Type B pancreatic cell (in vitro differentiated cells): ENCODE results near the gene ASCC1. TPM values are rescaled to one million over a fixed set of nuclear protein-coding genes. Genes with fewer than 3 reads are reported as not detected.
"Not testable (repeated sequence)": the region's sequence is repeated elsewhere in the genome, so short reads cannot be mapped to it uniquely, and the experiment has no call there.

Experiments used
- DNase-seq: peaks from one replicate; pipeline ENCODE4 v3.0.0; 2021; ENCODE audit warnings: mixed read lengths; ENCODE audit not compliant: unreplicated experiment; ENCODE audit errors: extremely low spot score
- H3K27ac Mint-ChIP-seq: 2 replicates; pipeline ENCODE4 v1.8.0; 2021; ENCODE audit warnings: mild to moderate bottlenecking, mixed read lengths
- H3K27me3 Mint-ChIP-seq: 2 replicates; pipeline ENCODE4 v1.8.0; 2021; ENCODE audit warnings: mixed read lengths
- H3K36me3 Mint-ChIP-seq: 2 replicates; pipeline ENCODE4 v1.8.0; 2021; ENCODE audit warnings: mixed read lengths
- H3K4me1 Mint-ChIP-seq: one replicate; pipeline ENCODE4 v1.8.0; 2021; ENCODE audit warnings: mixed read lengths; ENCODE audit not compliant: unreplicated experiment
- H3K4me3 Mint-ChIP-seq: 2 replicates; pipeline ENCODE4 v1.8.0; 2021; ENCODE audit warnings: mild to moderate bottlenecking, mixed read lengths
- H3K9me3 Mint-ChIP-seq: 2 replicates; pipeline ENCODE4 v1.8.0; 2021; ENCODE audit warnings: mixed read lengths
- CTCF ChIP-seq: fragments of 200-600 bp; sonication (generic); conservative IDR thresholded peaks from 2 replicates; pipeline ENCODE4 v1.5.0; 2021; ENCODE audit warnings: antibody characterized with exemption, mild to moderate bottlenecking
- total RNA-seq: library from RNA; stranded (reverse); gene quantifications from 2 replicates; pipeline ENCODE4 v1.2.1, GENCODE V29; 2021; ENCODE audit warnings: low replicate concordance

ASCC1 gene
- total RNA-seq, 1 donor from 2014 or later: 32.8 TPM

GRCh38 chr10:72250666-72251065 lies 34.6 kb upstream of the ASCC1 start:
- Mint-ChIP-seq H3K4me3 (peak overlapping the region; percentile 11), H3K4me1 (peaks cover 39% of the 10 kb centered on the region), H3K27ac (peak overlapping the region; percentile 50), H3K36me3 (no peaks in the 10 kb centered on the region), H3K9me3 (no peaks in the 10 kb centered on the region), H3K27me3 (no peaks in the 10 kb centered on the region)
- TF ChIP-seq CTCF: no peak
- DNase-seq: no peak

- H3K4me3 Mint-ChIP-seq: not testable (repeated sequence)
- Mint-ChIP-seq H3K27ac (peak overlapping the region; percentile 55), H3K4me1 (peaks cover 38% of the 10 kb centered on the region)
These were observed 33.2 kb upstream of the ASCC1 start for GRCh38 chr10:72249176-72249862.

GRCh38 chr10:72248468-72249151 lies 32.5 kb upstream of the ASCC1 start:
- Mint-ChIP-seq H3K36me3 (no peaks in the 10 kb centered on the region), H3K27ac (peak overlapping the region; percentile 55), H3K4me1 (peaks cover 43% of the 10 kb centered on the region), H3K4me3 (peak overlapping the region; percentile 44), H3K9me3 (no peaks in the 10 kb centered on the region), H3K27me3 (no peaks in the 10 kb centered on the region)
- no peak for DNase-seq
- TF ChIP-seq CTCF: no peak

More at GRCh38 chr10:72249176-72249862, 33.2 kb upstream of the ASCC1 start:
- not testable (repeated sequence) for H3K27me3 Mint-ChIP-seq, H3K36me3 Mint-ChIP-seq, H3K9me3 Mint-ChIP-seq, DNase-seq

GRCh38 chr10:72245949-72246525 lies 30.0 kb upstream of the ASCC1 start:
- Mint-ChIP-seq H3K9me3 (no peaks in the 10 kb centered on the region), H3K4me1 (peaks cover 42% of the 10 kb centered on the region), H3K36me3 (no peaks in the 10 kb centered on the region), H3K4me3 (no peak overlapping the region), H3K27ac (no peak overlapping the region), H3K27me3 (no peaks in the 10 kb centered on the region)
- no peak for DNase-seq
- no peak for TF ChIP-seq CTCF

GRCh38 chr10:72244573-72245038 lies 28.5 kb upstream of the ASCC1 start:
- TF ChIP-seq CTCF: no peak
- peak overlapping the region; percentile 14 for H3K4me3 Mint-ChIP-seq
- no peak for DNase-seq
- no peaks in the 10 kb centered on the region for H3K27me3 Mint-ChIP-seq
- peaks cover 43% of the 10 kb centered on the region for H3K4me1 Mint-ChIP-seq
- peak overlapping the region; percentile 77 for H3K27ac Mint-ChIP-seq
- H3K36me3 Mint-ChIP-seq: peaks cover 3% of the 10 kb centered on the region
- H3K9me3 Mint-ChIP-seq: no peaks in the 10 kb centered on the region
